Measurements from ENCODE around the gene HRG. TPM values are rescaled to one million over a fixed set of nuclear protein-coding genes. Genes with fewer than 3 reads are reported as not detected.

Gene HRG
- total RNA-seq, 1 donor from 2014 or later, result 0.12 TPM

DNA sequence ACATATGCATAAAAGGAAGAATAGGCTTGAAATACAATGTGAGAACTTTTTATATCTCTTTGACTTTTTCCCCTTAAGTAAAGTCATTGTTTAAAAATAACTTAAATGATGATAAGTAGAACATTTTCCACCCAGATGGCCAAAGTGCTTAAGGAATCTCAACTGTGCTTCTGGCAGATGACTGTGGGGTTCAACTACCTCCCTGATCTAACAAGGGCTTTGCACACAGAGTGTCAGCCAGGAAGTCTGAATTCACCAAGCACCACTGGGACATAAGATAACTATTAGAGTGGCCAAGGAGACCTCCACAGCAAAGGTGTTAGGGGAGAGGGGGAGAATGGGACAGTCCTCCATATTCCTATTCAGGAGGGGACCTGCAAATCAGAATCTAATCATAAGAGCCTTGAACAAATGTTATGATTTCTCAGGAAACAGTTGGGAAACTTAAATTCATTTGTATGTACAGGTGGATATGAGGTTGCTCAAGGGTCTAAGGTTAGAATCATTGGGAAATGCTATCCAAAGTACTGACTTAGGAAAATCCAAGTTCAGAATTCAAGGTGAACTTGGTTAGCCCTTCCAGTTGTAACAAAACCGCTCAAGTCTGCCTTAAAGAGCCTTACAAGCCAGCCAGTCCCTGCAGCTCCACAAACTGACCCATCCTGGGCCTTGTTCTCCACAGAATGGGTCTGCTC is 25.9 kb upstream of the HRG start, which contains the start of gene FETUB:
TSS of gene FETUB (plus strand) at position 622 of the 695 bp plus-strand sequence. CDS start at position 684, 62 bp downstream.
- no peak for ATAC-seq

- peak; percentile 83 for ATAC-seq
Observed at GRCh38 chr3:186640473-186640818, 25.4 kb upstream of the HRG start.

DNA sequence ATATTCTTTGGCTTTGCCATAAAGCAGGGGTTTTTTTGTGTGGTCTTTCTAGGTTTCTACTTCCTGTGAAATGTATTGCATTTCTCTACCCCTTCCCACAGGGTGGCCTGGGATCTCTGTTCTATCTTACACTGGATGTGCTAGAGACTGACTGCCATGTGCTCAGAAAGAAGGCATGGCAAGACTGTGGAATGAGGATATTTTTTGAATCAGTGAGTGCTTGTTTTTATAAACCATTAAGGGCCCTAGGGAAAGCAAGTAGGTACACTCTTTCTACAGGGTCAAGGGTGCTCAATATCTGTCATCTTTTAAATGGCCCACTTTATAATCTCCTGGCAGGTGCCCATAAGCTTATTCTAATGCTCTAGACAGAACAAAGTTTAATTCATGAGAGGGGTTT is 24.9 kb upstream of the HRG start:
- no peak for ATAC-seq

DNA sequence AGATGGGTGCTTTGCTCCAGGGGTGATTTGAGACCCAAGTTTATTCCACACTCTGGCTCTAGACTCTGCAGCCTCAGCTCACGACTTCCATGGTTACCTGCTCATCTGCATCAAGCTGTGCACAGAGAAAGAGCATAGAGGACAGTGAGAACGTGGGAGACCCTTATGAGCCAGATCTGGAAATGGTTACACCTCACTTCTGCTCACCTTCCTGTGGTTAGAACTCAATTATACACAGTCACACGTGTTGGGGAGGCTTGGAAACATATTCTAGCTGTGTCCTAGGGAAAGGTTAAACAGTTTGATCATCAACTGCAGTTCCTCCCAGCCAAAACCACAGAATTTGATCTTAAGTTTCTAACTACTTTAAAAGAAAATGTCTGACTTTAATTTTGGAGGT is 23.8 kb upstream of the HRG start:
- no peak for ATAC-seq

DNA sequence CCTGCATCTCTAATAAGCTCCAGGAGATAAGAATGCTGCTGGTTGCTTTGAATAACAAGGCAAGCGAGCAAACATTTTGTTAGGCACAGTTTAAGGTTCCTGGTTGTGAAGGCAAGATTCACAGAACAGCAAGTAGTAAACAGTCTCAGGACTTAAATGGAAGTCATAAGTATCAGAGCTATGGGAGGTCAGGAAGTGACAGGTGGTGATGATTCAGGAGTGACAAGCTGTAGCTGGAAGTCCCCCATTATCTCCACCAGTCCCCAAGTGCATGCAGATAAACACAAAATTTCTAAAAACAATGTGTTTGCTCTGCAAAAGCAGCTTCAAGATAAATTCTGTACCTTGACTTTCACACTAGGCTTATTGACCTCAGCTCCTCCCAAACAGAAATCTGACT is 22.3 kb upstream of the HRG start:
- ATAC-seq, result no peak

DNA sequence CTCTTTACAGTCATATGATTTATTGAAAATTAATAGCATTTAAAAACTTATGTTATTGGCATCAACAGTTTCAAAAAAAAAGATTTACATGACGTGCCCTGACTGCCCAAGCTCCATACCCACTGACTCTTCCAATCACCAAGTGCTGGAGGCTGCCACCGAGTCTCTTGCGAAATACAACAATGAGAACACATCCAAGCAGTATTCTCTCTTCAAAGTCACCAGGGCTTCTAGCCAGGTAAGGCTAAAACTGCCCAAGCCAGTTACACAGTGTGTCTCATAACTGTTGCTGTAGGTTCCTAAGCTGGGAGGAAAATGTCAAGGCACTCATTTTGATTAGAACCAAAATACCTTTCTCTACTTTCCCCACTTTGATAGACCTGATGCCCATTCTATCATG is 21.1 kb upstream of the HRG start:
- peak; percentile 93 for ATAC-seq

- ATAC-seq, result no peak
Observed at GRCh38 chr3:186646106-186646505, 19.7 kb upstream of the HRG start.

- no peak for ATAC-seq
Observed at GRCh38 chr3:186646841-186647240, 19.0 kb upstream of the HRG start.

GRCh38 chr3:186648851-186649250 is 17.0 kb upstream of the HRG start:
- no peak for ATAC-seq

DNA sequence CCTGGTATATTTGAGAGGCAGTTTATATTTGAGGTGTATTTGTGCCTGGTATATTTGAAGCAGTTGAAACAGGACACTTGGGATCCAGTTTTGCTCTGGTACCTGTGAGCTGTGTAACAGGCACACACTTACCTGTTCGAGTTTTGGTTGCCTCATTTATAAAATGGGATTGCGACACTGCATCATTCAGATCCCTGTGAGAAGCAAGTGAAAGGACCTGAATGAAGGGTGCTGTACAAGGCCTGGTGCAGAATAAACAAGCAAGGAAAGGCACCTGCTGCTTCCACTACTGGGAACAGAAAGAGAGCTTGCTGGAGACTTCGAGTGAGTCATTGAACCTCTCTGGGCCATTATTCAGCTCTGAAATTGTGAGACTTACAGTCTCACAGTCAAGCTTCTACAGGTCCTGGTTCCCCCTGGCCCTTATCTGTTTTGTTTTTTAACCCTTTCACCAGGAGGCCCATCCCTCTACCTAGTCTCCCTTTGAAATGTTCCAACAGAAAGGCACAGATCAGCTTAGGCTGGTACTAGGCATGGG is 14.1 kb upstream of the HRG start:
- peak; percentile 69 for ATAC-seq

GRCh38 chr3:186653080-186653707 is 12.6 kb upstream of the HRG start:
- peak; percentile 67 for ATAC-seq

GRCh38 chr3:186653984-186654383 is 11.8 kb upstream of the HRG start:
- ATAC-seq, result peak; percentile 32

DNA sequence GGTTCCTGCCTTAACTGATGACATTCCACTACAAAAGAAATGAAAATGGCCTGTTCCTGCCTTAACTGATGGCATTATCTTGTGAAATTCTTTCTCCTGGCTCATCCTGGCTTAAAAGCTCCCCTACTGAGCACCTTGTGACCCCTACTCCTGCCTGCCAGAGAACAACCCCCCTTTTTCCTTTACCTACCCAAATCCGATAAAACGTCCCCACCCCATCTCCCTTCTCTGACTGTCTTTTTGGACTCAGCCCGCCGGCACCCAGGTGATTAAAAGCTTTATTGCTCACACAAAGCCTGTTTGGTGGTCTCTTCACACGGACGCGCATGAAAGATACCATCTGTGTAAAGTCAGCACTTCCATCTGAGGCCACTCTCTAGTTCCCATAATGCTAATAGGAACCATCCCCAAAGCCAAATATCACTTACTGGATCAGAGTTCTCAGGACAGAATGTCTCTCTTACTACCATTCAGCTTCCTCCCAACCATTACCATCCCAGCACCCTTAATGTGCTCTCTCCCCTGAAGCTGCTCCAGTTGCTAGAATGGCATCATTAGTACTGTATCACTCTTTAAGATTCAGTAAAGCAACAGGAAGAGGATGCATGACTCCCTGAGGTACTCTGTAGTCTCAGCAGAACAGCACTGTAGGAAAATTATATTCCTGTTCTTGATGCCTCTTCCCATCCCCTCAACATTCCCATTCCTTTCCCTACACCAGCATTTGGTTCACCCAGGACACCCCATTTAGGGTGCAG is 2.3 kb upstream of the HRG start:
- ATAC-seq, result no peak

- ATAC-seq, result no peak
Observed at GRCh38 chr3:186664119-186664495, 1.7 kb upstream of the HRG start.

GRCh38 chr3:186664506-186664905 is 1.3 kb upstream of the HRG start:
- ATAC-seq, result no peak

GRCh38 chr3:186668426-186668825 is 2.6 kb downstream of the HRG start:
- no peak for ATAC-seq

DNA sequence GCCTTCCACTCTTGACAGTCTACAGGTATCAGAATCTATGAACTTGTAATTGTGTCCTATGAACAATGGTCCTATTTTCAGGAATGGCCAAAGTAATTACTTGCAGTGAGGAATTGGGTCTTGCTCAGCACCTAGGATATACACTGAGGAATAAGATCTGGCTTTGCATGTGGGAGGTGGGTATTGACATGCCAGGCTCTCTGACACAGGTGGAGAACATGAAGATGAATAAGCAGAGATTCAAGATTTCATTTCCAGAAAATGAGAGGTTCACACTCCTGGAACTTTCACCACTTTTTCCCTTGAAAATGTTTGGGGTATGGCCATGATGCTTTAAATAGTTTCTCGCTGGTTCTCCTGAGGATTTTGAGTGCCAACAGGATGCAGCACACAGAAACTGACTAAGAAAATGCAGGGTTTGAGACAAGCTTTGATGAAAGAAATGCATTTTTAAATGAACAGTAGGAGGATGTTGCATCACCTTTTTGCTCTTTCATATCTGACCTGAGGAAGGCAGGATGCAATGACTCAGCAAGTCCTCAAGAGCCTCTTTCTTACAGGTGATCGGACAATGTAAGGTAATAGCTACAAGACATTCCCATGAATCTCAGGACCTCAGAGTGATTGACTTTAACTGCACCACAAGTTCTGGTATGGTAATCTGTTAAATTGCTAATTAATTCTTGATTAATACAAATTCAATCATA is 3.7 kb downstream of the HRG start:
- ATAC-seq, result peak; percentile 67

- peak; percentile 73 for ATAC-seq
Observed at GRCh38 chr3:186670155-186670554, 4.3 kb downstream of the HRG start.

DNA sequence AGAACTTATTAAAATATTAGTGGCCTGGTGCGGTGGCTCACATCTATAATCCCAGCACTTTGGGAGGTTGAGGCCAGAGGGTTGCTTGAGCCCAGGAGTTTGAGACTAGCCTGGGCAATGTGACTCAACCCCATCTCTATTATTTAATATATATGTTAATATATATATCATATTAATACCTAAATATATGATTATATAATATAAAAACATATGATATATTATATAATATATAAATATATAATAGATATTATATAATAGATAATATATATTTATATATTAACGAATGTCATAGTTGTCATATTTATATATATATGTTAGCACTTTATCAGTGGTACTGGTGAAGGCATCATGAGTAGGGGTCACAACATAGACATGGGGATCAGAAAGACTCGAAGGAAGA is 5.2 kb downstream of the HRG start:
- ATAC-seq, result no peak

GRCh38 chr3:186678604-186679003 is 12.8 kb downstream of the HRG start:
- no peak for ATAC-seq

- peak; percentile 39 for ATAC-seq
Observed at GRCh38 chr3:186679151-186679550, 13.3 kb downstream of the HRG start.

DNA sequence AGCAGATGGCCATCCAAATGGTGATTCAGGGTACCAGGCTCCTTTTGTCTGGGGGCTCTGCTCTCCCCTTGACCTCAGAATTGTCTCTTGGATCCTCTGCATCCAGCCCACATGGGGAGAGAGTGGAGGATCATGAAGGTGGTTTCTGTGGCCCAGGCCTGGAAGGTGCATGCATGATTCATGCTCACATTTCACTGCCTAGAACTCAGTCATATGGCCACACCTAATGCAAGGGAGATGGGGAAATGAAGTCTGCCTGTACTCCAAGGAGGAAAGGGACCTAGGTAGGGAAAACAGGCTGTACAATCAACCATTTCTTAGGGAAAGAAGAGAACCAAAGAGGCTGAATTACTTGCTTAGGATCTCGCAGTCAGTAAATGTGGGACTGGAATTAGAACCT is 15.1 kb downstream of the HRG start:
- ATAC-seq, result peak; percentile 82

DNA sequence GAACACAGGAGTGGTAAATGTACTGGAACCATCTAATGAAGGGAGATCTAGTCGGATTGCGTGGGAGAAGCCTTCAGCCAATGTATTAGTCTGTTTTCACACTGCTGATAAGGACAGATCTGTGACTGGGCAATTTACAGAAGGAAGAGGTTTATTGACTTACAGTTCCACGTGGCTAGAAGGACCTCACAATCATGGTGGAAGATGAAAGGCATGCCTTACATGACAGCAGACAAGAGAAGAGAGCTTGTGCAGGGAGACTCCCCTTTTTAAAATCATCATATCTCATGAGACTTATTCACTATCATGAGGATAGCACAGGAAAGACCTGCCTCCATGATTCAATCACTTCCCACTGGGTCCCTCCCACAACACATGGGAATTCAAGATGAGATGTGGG is 17.0 kb downstream of the HRG start:
- ATAC-seq, result no peak

All from esophagus mucosa (tissue), 1 donor.